ENCODE data around the gene WDR7. TPM values are rescaled to one million over a fixed set of nuclear protein-coding genes. Genes with fewer than 3 reads are reported as not detected.

The WDR7 gene
- total and polyA plus RNA-seq, 4 donors: 27.9 to 126 (median 33.8) TPM

Small RNAs within 50 kb of the gene (small RNA-seq; reads per million reads assigned to genes)
- 0.06 reads per million for gene RF00012 (ENCODE audit: low replicate concordance)
- gene RF00019 (ENCODE audit: low replicate concordance): not detected

Other genes starting within 250 kb of the WDR7 start
- 10 to 100 TPM; 57.9 to 58.2 TPM for gene TXNL1, start 12.8 kb upstream of the WDR7 start, total RNA-seq
- gene TXNL1, start 12.8 kb upstream of the WDR7 start, polyA plus RNA-seq (ENCODE audit: insufficient read length in 2 of 2): 100 to 1,000 TPM in 1 of 2 donors, 10 to 100 TPM in 1; 98.3 to 118 TPM